Astrocyte (in vitro differentiated cells and primary cell): ENCODE data around the gene EIF3K. TPM values are rescaled to one million over a fixed set of nuclear protein-coding genes. Genes with fewer than 3 reads are reported as not detected.

Source experiments
- DNase-seq: peaks from one replicate; pipeline ENCODE4 v3.0.0-alpha.2; 2010; ENCODE audit warnings: low read depth
- FAIRE-seq: peaks from 2 replicates; lab custom pipeline; 2011; peaks lifted over from hg19 to GRCh38; lab: Jason Lieb, UNC
- H2AFZ ChIP-seq: 2 replicates; pipeline ENCODE4 v1.6.0; 2012; ENCODE audit warnings: low read depth, low read length, inconsistent platforms
- H3K27ac ChIP-seq: 2 replicates; pipeline ENCODE4 v1.5.1; 2011; ENCODE audit warnings: low read depth, low read length, inconsistent platforms
- H3K27me3 ChIP-seq: 2 replicates; pipeline ENCODE4 v1.6.0; 2011; ENCODE audit warnings: low read length, inconsistent platforms; ENCODE audit not compliant: insufficient read depth
- H3K36me3 ChIP-seq: 2 replicates; pipeline ENCODE4 v1.5.1; 2011; ENCODE audit warnings: low read length, inconsistent platforms; ENCODE audit not compliant: insufficient read depth
- H3K4me1 ChIP-seq: 2 replicates; pipeline ENCODE4 v1.5.1; 2011; ENCODE audit warnings: low read length, inconsistent platforms; ENCODE audit not compliant: insufficient read depth
- H3K4me2 ChIP-seq: 2 replicates; pipeline ENCODE4 v1.6.0; 2012; ENCODE audit warnings: low read length, inconsistent platforms
- H3K4me3 ChIP-seq: 2 replicates; pipeline ENCODE4 v1.5.1; 2011; ENCODE audit warnings: low read depth, mild to moderate bottlenecking, low read length, inconsistent platforms; ENCODE audit not compliant: insufficient read depth
- H3K79me2 ChIP-seq: 2 replicates; pipeline ENCODE4 v1.6.0; 2012; ENCODE audit warnings: mild to moderate bottlenecking, low read length, inconsistent platforms; ENCODE audit not compliant: insufficient read depth
- H3K9ac ChIP-seq: 2 replicates; pipeline ENCODE4 v1.6.0; 2012; ENCODE audit warnings: mild to moderate bottlenecking, low read length, inconsistent platforms
- H3K9me3 ChIP-seq: 2 replicates; pipeline ENCODE4 v1.5.1; 2012; ENCODE audit warnings: low read depth, mild to moderate bottlenecking, low read length, inconsistent platforms; ENCODE audit not compliant: insufficient read depth
- H4K20me1 ChIP-seq: 2 replicates; pipeline ENCODE4 v1.6.0; 2012; ENCODE audit warnings: low read length, inconsistent platforms; ENCODE audit not compliant: insufficient read depth
- H3K27ac Mint-ChIP-seq: one replicate; pipeline ENCODE4 v1.8.0; 2021; ENCODE audit warnings: mild to moderate bottlenecking, mixed read lengths; ENCODE audit not compliant: unreplicated experiment
- H3K27me3 Mint-ChIP-seq: one replicate; pipeline ENCODE4 v1.8.0; 2021; ENCODE audit warnings: low read depth, mixed read lengths; ENCODE audit not compliant: unreplicated experiment
- H3K36me3 Mint-ChIP-seq: one replicate; pipeline ENCODE4 v1.8.0; 2021; ENCODE audit warnings: low read depth, mixed read lengths; ENCODE audit not compliant: unreplicated experiment
- H3K4me1 Mint-ChIP-seq: one replicate; pipeline ENCODE4 v1.8.0; 2021; ENCODE audit warnings: low read depth, mixed read lengths; ENCODE audit not compliant: unreplicated experiment
- H3K4me3 Mint-ChIP-seq: one replicate; pipeline ENCODE4 v1.8.0; 2021; ENCODE audit warnings: mild to moderate bottlenecking, moderate library complexity, mixed read lengths; ENCODE audit not compliant: unreplicated experiment
- H3K9me3 Mint-ChIP-seq: one replicate; pipeline ENCODE4 v1.8.0; 2021; ENCODE audit warnings: mild to moderate bottlenecking, mixed read lengths; ENCODE audit not compliant: unreplicated experiment
- CTCF ChIP-seq: IDR thresholded peaks from 2 replicates; pipeline ENCODE4 v1.5.1; 2011; ENCODE audit warnings: low read depth, mild to moderate bottlenecking, inconsistent platforms, low read length, moderate library complexity; ENCODE audit not compliant: insufficient read depth
- EZH2 ChIP-seq: IDR thresholded peaks from 2 replicates; pipeline ENCODE4 v1.6.1; 2012; ENCODE audit warnings: mild to moderate bottlenecking, low read length, inconsistent platforms; ENCODE audit not compliant: insufficient read depth
- total RNA-seq: library from RNA; stranded (reverse); gene quantifications from 2 replicates; pipeline ENCODE4 v1.2.1, GENCODE V29; 2021

Gene EIF3K
- total RNA-seq, 1 donor from 2014 or later: 229 TPM

GRCh38 chr19:38632476-38633213 is 13.7 kb downstream of the EIF3K start:
- Mint-ChIP-seq H3K9me3 (no peaks in the 10 kb centered on the region), H3K27me3 (no peaks in the 10 kb centered on the region), H3K4me1 (peaks cover 3% of the 10 kb centered on the region), H3K36me3 (peaks cover 27% of the 10 kb centered on the region), H3K4me3 (no peak overlapping the region), H3K27ac (no peak overlapping the region)
- TF ChIP-seq CTCF (no peak), EZH2 (no peak)
- Histone ChIP-seq H3K9me3 (no peaks in the 10 kb centered on the region), H3K27ac (no peak overlapping the region), H3K9ac (no peak overlapping the region), H3K4me1 (no peaks in the 10 kb centered on the region), H2AFZ (no peak overlapping the region), H3K4me2 (no peak overlapping the region), H3K4me3 (no peak overlapping the region), H3K36me3 (peaks cover 16% of the 10 kb centered on the region), H4K20me1 (peaks cover 14% of the 10 kb centered on the region), H3K27me3 (no peaks in the 10 kb centered on the region), H3K79me2 (no peaks in the 10 kb centered on the region)
- no peak for FAIRE-seq
- DNase-seq: no peak

GRCh38 chr19:38634757-38635482 is 15.9 kb downstream of the EIF3K start:
- TF ChIP-seq EZH2: no peak
- peak; percentile 88 for TF ChIP-seq CTCF
- DNase-seq (no peak), FAIRE-seq (no peak)
- H3K36me3 Mint-ChIP-seq: peaks cover 22% of the 10 kb centered on the region
- Histone ChIP-seq H4K20me1 (peaks cover 9% of the 10 kb centered on the region), H3K4me2 (no peak overlapping the region), H3K4me3 (no peak overlapping the region), H3K27me3 (no peaks in the 10 kb centered on the region), H3K9me3 (no peaks in the 10 kb centered on the region), H3K36me3 (peaks cover 5% of the 10 kb centered on the region), H3K4me1 (no peaks in the 10 kb centered on the region), H3K79me2 (no peaks in the 10 kb centered on the region), H3K27ac (no peak overlapping the region), H3K9ac (no peak overlapping the region), H2AFZ (no peak overlapping the region)
- no peaks in the 10 kb centered on the region for H3K27me3 Mint-ChIP-seq
- H3K9me3 Mint-ChIP-seq: no peaks in the 10 kb centered on the region
- peaks cover 3% of the 10 kb centered on the region for H3K4me1 Mint-ChIP-seq
- H3K4me3 Mint-ChIP-seq: no peak overlapping the region
- peak overlapping the region; percentile 81 for H3K27ac Mint-ChIP-seq
